Esophagus (tissue), 2 donors: ENCODE data around the gene KLHL33. TPM values are rescaled to one million over a fixed set of nuclear protein-coding genes. Genes with fewer than 3 reads are reported as not detected.

Experiments used
- H3K27ac ChIP-seq, 2 donors: one replicate each; pipeline ENCODE4 v1.5.1; 2013; ENCODE audit warnings: low read depth in 2 of 2, mild to moderate bottlenecking in 2 of 2, inconsistent platforms in 1 of 2, low read length in 1 of 2, moderate library complexity in 1 of 2
- H3K27me3 ChIP-seq, 2 donors: one replicate each; pipeline ENCODE4 v1.6.1; 2013; ENCODE audit warnings: low read length in 2 of 2, control low read depth in 1 of 2, mild to moderate bottlenecking in 1 of 2; ENCODE audit not compliant: insufficient read depth in 2 of 2, control insufficient read depth in 1 of 2
- H3K36me3 ChIP-seq, 2 donors: one replicate each; pipeline ENCODE4 v1.6.1; 2013; ENCODE audit warnings: low read length in 1 of 2; ENCODE audit not compliant: control insufficient read depth in 2 of 2, insufficient read depth in 2 of 2
- H3K4me1 ChIP-seq, 2 donors: one replicate each; pipeline ENCODE4 v1.6.1; 2013; ENCODE audit warnings: low read length in 1 of 2; ENCODE audit not compliant: control insufficient read depth in 2 of 2, insufficient read depth in 2 of 2
- H3K4me3 ChIP-seq, 2 donors: one replicate each; pipeline ENCODE4 v1.5.1; 2013; ENCODE audit warnings: low read length in 2 of 2, mild to moderate bottlenecking in 2 of 2, low read depth in 1 of 2, moderate library complexity in 1 of 2
- H3K9me3 ChIP-seq, 2 donors: one replicate each; pipeline ENCODE4 v1.6.1; 2013; ENCODE audit warnings: mild to moderate bottlenecking in 2 of 2, low read depth in 1 of 2, low read length in 1 of 2, moderate library complexity in 1 of 2; ENCODE audit not compliant: control insufficient read depth in 2 of 2, insufficient read depth in 1 of 2
- WGBS, 2 donors: extraction: QIAGEN DNeasy Blood & Tissue Kit; methylation state at CpG; one replicate each; pipeline ENCODE4 v1.1.7; 2013; 5-methylcytosine and 5-hydroxymethylcytosine counted together
- polyA plus RNA-seq, 2 donors: library from polyadenylated mRNA; stranded (reverse); fragments of 200-250 nt; gene quantifications; one replicate each; pipeline ENCODE4 v1.2.3, GENCODE V29; 2013
- donor health status: healthy with polysubstance abuse.
- donor health status: Bipolar disorder and iron deficiency.

The KLHL33 gene
- under 1 TPM; 0.06 to 0.07 TPM for polyA plus RNA-seq

GRCh38 chr14:20435582-20436362 lies at the start of gene KLHL33:
TSS of gene KLHL33 (minus strand) at chr14:20436166. CDS start at chr14:20435811, 355 bp downstream.
- Histone ChIP-seq H3K9me3 (peaks cover 0 to 2% of the 10 kb centered on the region in 2 donors), H3K4me3 (peak within 1 kb of the TSS in 1 of 2 donors; percentile 19), H3K36me3 (no peaks in the 10 kb centered on the region), H3K27me3 (no peaks in the 10 kb centered on the region), H3K4me1 (peaks cover 0 to 2% of the 10 kb centered on the region in 2 donors), H3K27ac (no peak within 1 kb of the TSS)
- 80 to 84% methylated on average over 17 of the region's 17 CpGs for WGBS, 2 donors

GRCh38 chr14:20482382-20482781 lies 46.4 kb upstream of the KLHL33 start:
- H3K9me3 ChIP-seq = no peaks in the 10 kb centered on the region
- H3K27ac ChIP-seq = no peak overlapping the region
- no peaks in the 10 kb centered on the region for H3K27me3 ChIP-seq
- WGBS, 2 donors = 89 to 90% methylated on average over 5 of the region's 5 CpGs
- peaks cover 0 to 4% of the 10 kb centered on the region in 2 donors for H3K36me3 ChIP-seq
- H3K4me3 ChIP-seq = no peak overlapping the region
- H3K4me1 ChIP-seq = no peaks in the 10 kb centered on the region

- Histone ChIP-seq H3K27ac (no peak overlapping the region), H3K4me3 (no peak overlapping the region), H3K36me3 (peaks cover 9 to 24% of the 10 kb centered on the region in 2 donors), H3K4me1 (no peaks in the 10 kb centered on the region), H3K9me3 (no peaks in the 10 kb centered on the region), H3K27me3 (no peaks in the 10 kb centered on the region)
- WGBS, 2 donors = 88 to 94% methylated on average over 2 of the region's 2 CpGs
These were observed 42.9 kb upstream of the KLHL33 start for GRCh38 chr14:20478894-20479293.

- WGBS, 2 donors = 55 to 63% methylated on average over 1 of the region's 1 CpG
- H3K36me3 ChIP-seq = peaks cover 11 to 24% of the 10 kb centered on the region in 2 donors
- H3K27me3 ChIP-seq = no peaks in the 10 kb centered on the region
- H3K4me3 ChIP-seq = no peak overlapping the region
- H3K4me1 ChIP-seq = no peaks in the 10 kb centered on the region
- no peaks in the 10 kb centered on the region for H3K9me3 ChIP-seq
- peak overlapping the region; percentile 28 to 61 for H3K27ac ChIP-seq
These were observed 41.4 kb upstream of the KLHL33 start for GRCh38 chr14:20477211-20477876.

GRCh38 chr14:20476776-20477175 lies 40.8 kb upstream of the KLHL33 start:
- WGBS, 2 donors = 80 to 85% methylated on average over 5 of the region's 5 CpGs
- Histone ChIP-seq H3K9me3 (no peaks in the 10 kb centered on the region), H3K4me3 (no peak overlapping the region), H3K27me3 (no peaks in the 10 kb centered on the region), H3K36me3 (peaks cover 13 to 24% of the 10 kb centered on the region in 2 donors), H3K27ac (peak overlapping the region in 1 of 2 donors; percentile 9), H3K4me1 (no peaks in the 10 kb centered on the region)

- Histone ChIP-seq H3K36me3 (peaks cover 13 to 23% of the 10 kb centered on the region in 2 donors), H3K4me3 (no peak overlapping the region), H3K27ac (no peak overlapping the region), H3K9me3 (no peaks in the 10 kb centered on the region), H3K27me3 (no peaks in the 10 kb centered on the region), H3K4me1 (no peaks in the 10 kb centered on the region)
- WGBS, 2 donors = 75 to 92% methylated on average over 2 of the region's 2 CpGs
These were observed 36.7 kb upstream of the KLHL33 start for GRCh38 chr14:20472536-20473169.

GRCh38 chr14:20470603-20470901 lies 34.6 kb upstream of the KLHL33 start:
- H3K4me1 ChIP-seq = no peaks in the 10 kb centered on the region
- 1 to 2% methylated on average over 2 of the region's 2 CpGs for WGBS, 2 donors
- peaks cover 4 to 7% of the 10 kb centered on the region in 2 donors for H3K36me3 ChIP-seq
- peak overlapping the region; percentile 93 to 98 for H3K27ac ChIP-seq
- no peaks in the 10 kb centered on the region for H3K9me3 ChIP-seq
- peak overlapping the region; percentile 82 to 88 for H3K4me3 ChIP-seq
- H3K27me3 ChIP-seq = no peaks in the 10 kb centered on the region

GRCh38 chr14:20469890-20470602 lies 34.1 kb upstream of the KLHL33 start:
- H3K9me3 ChIP-seq = no peaks in the 10 kb centered on the region
- peaks cover 4 to 5% of the 10 kb centered on the region in 2 donors for H3K36me3 ChIP-seq
- 1 to 2% methylated on average over 12 of the region's 12 CpGs for WGBS, 2 donors
- H3K27ac ChIP-seq = peak overlapping the region; percentile 93 to 98
- H3K4me3 ChIP-seq = peak overlapping the region; percentile 82 to 88
- no peaks in the 10 kb centered on the region for H3K4me1 ChIP-seq
- no peaks in the 10 kb centered on the region for H3K27me3 ChIP-seq

- Histone ChIP-seq H3K4me1 (no peaks in the 10 kb centered on the region), H3K36me3 (peaks cover 0 to 4% of the 10 kb centered on the region in 2 donors), H3K27me3 (no peaks in the 10 kb centered on the region), H3K27ac (peak within 1 kb of the TSS; percentile 93 to 98), H3K9me3 (no peaks in the 10 kb centered on the region), H3K4me3 (peak within 1 kb of the TSS; percentile 82 to 88)
- 0 to 1% methylated on average over 40 of the region's 40 CpGs for WGBS, 2 donors
These were observed 33.4 kb upstream of the KLHL33 start, which contains the start of gene PNP for GRCh38 chr14:20469242-20469889. TSS of gene PNP (plus strand) at chr14:20469406. CDS start at chr14:20469525, 119 bp downstream.
